GM20431 (cell line): ENCODE measurements around the gene MALT1.

Experiments used
- in situ Hi-C: fragments of 300-500 bp; cut with MseI, MboI; formaldehyde crosslinking; loops from one replicate; pipeline ENCODE4 v1.15.0; 2020; ENCODE audit warnings: low sequenced_read_pairs; ENCODE audit not compliant: unreplicated experiment

The MALT1 gene

GRCh38 chr18:58766164-58766563, 94.9 kb downstream of the MALT1 start:
- in situ Hi-C loops = loop anchor here (10.0 kb wide), 1 partner anchor 241 kb away; no protein-coding TSS in a partner anchor

GRCh38 chr18:58766946-58767345, 95.7 kb downstream of the MALT1 start:
- in situ Hi-C loops = loop anchor here (10.0 kb wide), 1 partner anchor 242 kb away; no protein-coding TSS in a partner anchor

GRCh38 chr18:58768293-58768974, 97.2 kb downstream of the MALT1 start:
- in situ Hi-C loops = loop anchor here (10.0 kb wide), 1 partner anchor 244 kb away; no protein-coding TSS in a partner anchor

GRCh38 chr18:58769321-58769720, 98.1 kb downstream of the MALT1 start:
- in situ Hi-C loops = loop anchor here (10.0 kb wide), 1 partner anchor 245 kb away; no protein-coding TSS in a partner anchor

GRCh38 chr18:58770601-58771000, 99.3 kb downstream of the MALT1 start:
- in situ Hi-C loops = no loop called here

- in situ Hi-C loops = no loop called here
These were observed 100.9 kb downstream of the MALT1 start for GRCh38 chr18:58772161-58772560.

- in situ Hi-C loops = loop anchor here (5.0 kb wide), 1 partner anchor 281 kb away; no protein-coding TSS in a partner anchor
These were observed 104.8 kb downstream of the MALT1 start for GRCh38 chr18:58776084-58776483.

GRCh38 chr18:58776541-58776940, 105.3 kb downstream of the MALT1 start:
- in situ Hi-C loops = loop anchor here (5.0 kb wide), 1 partner anchor 281 kb away; no protein-coding TSS in a partner anchor

GRCh38 chr18:58777471-58777870, 106.2 kb downstream of the MALT1 start:
- in situ Hi-C loops = loop anchor here (5.0 kb wide), 1 partner anchor 280 kb away; no protein-coding TSS in a partner anchor

GRCh38 chr18:58779529-58779928, 108.3 kb downstream of the MALT1 start:
- in situ Hi-C loops = loop anchor here (5.0 kb wide), 1 partner anchor 278 kb away; no protein-coding TSS in a partner anchor

GRCh38 chr18:58780045-58780444, 108.8 kb downstream of the MALT1 start:
- in situ Hi-C loops = no loop called here

GRCh38 chr18:58781627-58782194, 110.4 kb downstream of the MALT1 start:
- in situ Hi-C loops = no loop called here

- in situ Hi-C loops = no loop called here
These were observed 113.4 kb downstream of the MALT1 start for GRCh38 chr18:58784601-58785137.

GRCh38 chr18:58785171-58785805, 114.0 kb downstream of the MALT1 start:
- in situ Hi-C loops = no loop called here

- in situ Hi-C loops = no loop called here
These were observed 114.6 kb downstream of the MALT1 start for GRCh38 chr18:58785870-58786269.

- in situ Hi-C loops = no loop called here
These were observed 116.4 kb downstream of the MALT1 start for GRCh38 chr18:58787536-58788149.

- in situ Hi-C loops = no loop called here
These were observed 117.2 kb downstream of the MALT1 start for GRCh38 chr18:58788470-58788869.

GRCh38 chr18:58788971-58789875, 118.0 kb downstream of the MALT1 start:
- in situ Hi-C loops = no loop called here

GRCh38 chr18:58789876-58790240, 118.6 kb downstream of the MALT1 start:
- in situ Hi-C loops = no loop called here
